A549 treated with CpdA at 1 μM for 4 hours (cell line): ENCODE data around the gene NIBAN1. TPM values are rescaled to one million over a fixed set of nuclear protein-coding genes. Genes with fewer than 3 reads are reported as not detected.

Experiments
- total RNA-seq: library from RNA; stranded (reverse); fragments of 200-300 nt; extraction: Qiagen RNA extraction; gene quantifications from 5 replicates; pipeline ENCODE4 v1.2.3, GENCODE V29; 2022; ENCODE audit warnings: low read depth

NIBAN1 gene
- 0.83 to 1.5 TPM (median 0.89 TPM) in 5 replicates for total RNA-seq

GRCh38 chr1:184974056-184974836 lies at the start of gene NIBAN1:
TSS of gene NIBAN1 (minus strand) at chr1:184974508. CDS start at chr1:184974356, 152 bp downstream.

Other genes with a start within 250 kb of the NIBAN1 start
- gene EDEM3, start 219.7 kb downstream of the NIBAN1 start, total RNA-seq = 8.0 to 11.5 TPM (median 8.9 TPM) in 5 replicates
- 14.6 to 25.6 TPM (median 19.2 TPM) in 5 replicates for gene RNF2, start 71.0 kb upstream of the NIBAN1 start, total RNA-seq
- 13.2 to 16.7 TPM (median 15.2 TPM) in 5 replicates for gene TRMT1L, start 182.4 kb upstream of the NIBAN1 start, total RNA-seq
- 1.1 to 2.6 TPM (median 1.5 TPM) in 5 replicates for gene SWT1, start 182.7 kb upstream of the NIBAN1 start, total RNA-seq